Liver (tissue), 9 donors: ENCODE results near the gene ADARB1. TPM values are rescaled to one million over a fixed set of nuclear protein-coding genes. Genes with fewer than 3 reads are reported as not detected.

Experiments
- DNase-seq: peaks from one replicate; pipeline ENCODE4 v3.0.0-alpha.2; 2017; ENCODE audit warnings: low spot score
- H3K27ac ChIP-seq, 2 donors: one replicate each; pipeline ENCODE4 v1.7.0; 2013; ENCODE audit warnings: inconsistent platforms in 2 of 2, low read length in 2 of 2, control low read depth in 1 of 2, low read depth in 1 of 2, mild to moderate bottlenecking in 1 of 2
- H3K27me3 ChIP-seq, 4 donors: one replicate each; pipeline versions ENCODE4 v1.6.1 to v1.7.0; 2013; ENCODE audit warnings: low read length in 3 of 4, inconsistent platforms in 1 of 4, mild to moderate bottlenecking in 1 of 4, moderate library complexity in 1 of 4; ENCODE audit not compliant: control insufficient read depth in 4 of 4, insufficient read depth in 4 of 4
- H3K36me3 ChIP-seq, 4 donors: one replicate each; pipeline versions ENCODE4 v1.6.1 to v1.7.0; 2013; ENCODE audit warnings: low read length in 3 of 4, mild to moderate bottlenecking in 3 of 4, low read depth in 1 of 4, moderate library complexity in 1 of 4; ENCODE audit not compliant: control insufficient read depth in 4 of 4, insufficient read depth in 3 of 4
- H3K4me1 ChIP-seq, 4 donors: one replicate each; pipeline versions ENCODE4 v1.6.1 to v1.7.0; 2013; ENCODE audit warnings: low read length in 3 of 4, mild to moderate bottlenecking in 3 of 4, moderate library complexity in 1 of 4; ENCODE audit not compliant: control insufficient read depth in 4 of 4, insufficient read depth in 4 of 4
- H3K4me3 ChIP-seq, 3 donors: one replicate each; pipeline versions ENCODE4 v1.6.1 to v1.7.0; 2013; ENCODE audit warnings: low read length in 3 of 3, control low read depth in 1 of 3, low read depth in 1 of 3, mild to moderate bottlenecking in 1 of 3
- H3K9ac ChIP-seq, 2 donors: one replicate each; pipeline ENCODE4 v1.7.0; 2013; ENCODE audit warnings: low read length in 2 of 2, mild to moderate bottlenecking in 2 of 2, moderate library complexity in 2 of 2, control low read depth in 1 of 2, low read depth in 1 of 2
- H3K9me3 ChIP-seq, 4 donors: one replicate each; pipeline versions ENCODE4 v1.6.1 to v1.7.0; 2013; ENCODE audit warnings: low read length in 3 of 4; ENCODE audit not compliant: control insufficient read depth in 4 of 4
- ATF3 ChIP-seq: IDR thresholded peaks from 2 replicates; pipeline ENCODE4 v1.6.1; 2016; ENCODE audit warnings: antibody characterized with exemption
- CTCF ChIP-seq: fragments of 150-350 bp; IDR thresholded peaks from 2 replicates; pipeline ENCODE4 v1.5.1; 2017; ENCODE audit warnings: improper control_type of control experiment, low read depth, low read length; ENCODE audit not compliant: missing input control
- EGR1 ChIP-seq, 2 donors: IDR thresholded peaks; 2 replicates each; pipeline ENCODE4 v1.6.1; 2016 to 2018; ENCODE audit warnings: antibody characterized with exemption in 2 of 2, low read depth in 2 of 2
- FOXA1 ChIP-seq: IDR thresholded peaks from 2 replicates; pipeline ENCODE4 v1.6.1; 2016; ENCODE audit warnings: antibody characterized with exemption
- GABPA ChIP-seq, 2 donors: IDR thresholded peaks in 1 of 2; conservative IDR thresholded peaks in 1 of 2; 2 replicates each; pipeline ENCODE4 v1.6.1; 2016; ENCODE audit warnings: antibody characterized with exemption in 2 of 2, mild to moderate bottlenecking in 1 of 2, moderate library complexity in 1 of 2
- HNF4A ChIP-seq, 2 donors: conservative IDR thresholded peaks; 2 replicates each; pipeline ENCODE4 v1.6.1; 2016; ENCODE audit warnings: antibody characterized with exemption in 2 of 2, mild to moderate bottlenecking in 2 of 2
- HNF4G ChIP-seq: IDR thresholded peaks from 2 replicates; pipeline ENCODE4 v1.6.1; 2016; ENCODE audit warnings: antibody characterized with exemption
- JUND ChIP-seq, 2 donors: IDR thresholded peaks; 2 replicates each; pipeline ENCODE4 v1.6.1; 2016; ENCODE audit warnings: antibody characterized with exemption in 2 of 2
- MAX ChIP-seq: IDR thresholded peaks from 2 replicates; pipeline ENCODE4 v1.6.1; 2016; ENCODE audit warnings: antibody characterized with exemption
- NR2F2 ChIP-seq: IDR thresholded peaks from 2 replicates; pipeline ENCODE4 v1.6.1; 2016; ENCODE audit warnings: antibody characterized with exemption
- RAD21 ChIP-seq, 2 donors: IDR thresholded peaks; 2 replicates each; pipeline ENCODE4 v1.6.1; 2016; ENCODE audit warnings: antibody characterized with exemption in 2 of 2, mild to moderate bottlenecking in 2 of 2
- REST ChIP-seq: IDR thresholded peaks from 2 replicates; pipeline ENCODE4 v1.6.1; 2016; ENCODE audit warnings: antibody characterized with exemption, mild to moderate bottlenecking
- RXRA ChIP-seq, 2 donors: IDR thresholded peaks; 2 replicates each; pipeline ENCODE4 v1.6.1; 2017 to 2018; ENCODE audit warnings: antibody characterized with exemption in 2 of 2, mild to moderate bottlenecking in 1 of 2
- SP1 ChIP-seq: IDR thresholded peaks from 2 replicates; pipeline ENCODE4 v1.6.1; 2018; ENCODE audit warnings: antibody characterized with exemption, mild to moderate bottlenecking
- TAF1 ChIP-seq: conservative IDR thresholded peaks from 2 replicates; pipeline ENCODE4 v1.6.1; 2016; ENCODE audit warnings: antibody characterized with exemption, mild to moderate bottlenecking
- YY1 ChIP-seq: IDR thresholded peaks from 2 replicates; pipeline ENCODE4 v1.6.1; 2016; ENCODE audit warnings: antibody characterized with exemption, mild to moderate bottlenecking
- ZBTB33 ChIP-seq: IDR thresholded peaks from 2 replicates; pipeline ENCODE4 v1.6.1; 2016; ENCODE audit warnings: antibody characterized with exemption
- WGBS: extraction: QIAGEN DNeasy Blood & Tissue Kit; methylation state at CpG from one replicate; pipeline ENCODE4 v1.1.7; 2013; 5-methylcytosine and 5-hydroxymethylcytosine counted together
- polyA plus RNA-seq, 2 donors: library from polyadenylated mRNA; stranded (reverse) in 1 of 2; unstranded in 1 of 2; fragments of 200-250 nt in 1 of 2; fragments of >200 nt in 1 of 2; fragmentation: Nextera tagmentation in 1 of 2; extraction: Ambion mirVana in 1 of 2; gene quantifications; one replicate each; pipeline versions ENCODE4 v1.2.1 to v1.2.3, GENCODE V29; 2013 to 2015
- total RNA-seq, 2 donors: library from RNA; depleted of rRNA; stranded (reverse); fragments of >200 nt; gene quantifications; one replicate each; pipeline ENCODE4 v1.2.3, GENCODE V29; 2014
- donor health status: healthy.
- donor health status: healthy.
- donor health status: healthy.
- donor health status: healthy.
- donor health status: healthy.

The ADARB1 gene
- total and polyA plus RNA-seq, 4 donors: 1.6 to 7.8 (median 2.9) TPM

- no peaks in the 10 kb centered on the region for H3K27me3 ChIP-seq
- no peaks in the 10 kb centered on the region for H3K36me3 ChIP-seq
- TF ChIP-seq ATF3 (no peak), YY1 (no peak), HNF4G (no peak), FOXA1 (no peak), NR2F2 (no peak), ZBTB33 (no peak), GABPA (IDR thresholded peaks at IDR 0.05 in 1 of 2, conservative IDR thresholded peaks at IDR 0.05 in 1 of 2) (no peak), RAD21 (IDR thresholded peaks at IDR 0.05) (no peak)
- no peaks in the 10 kb centered on the region for H3K9me3 ChIP-seq
- H3K4me3 ChIP-seq: no peak overlapping the region
- H3K4me1 ChIP-seq: no peaks in the 10 kb centered on the region
- DNase-seq: no peak
- WGBS: 93% methylated on average over 10 of the region's 10 CpGs
- H3K27ac ChIP-seq: no peak overlapping the region
- H3K9ac ChIP-seq: no peak overlapping the region
Measured at GRCh38 chr21:45122432-45123132, 48.2 kb downstream of the ADARB1 start.

- Histone ChIP-seq H3K9me3 (no peaks in the 10 kb centered on the region), H3K9ac (no peak overlapping the region), H3K36me3 (no peaks in the 10 kb centered on the region), H3K27me3 (no peaks in the 10 kb centered on the region), H3K27ac (no peak overlapping the region), H3K4me3 (no peak overlapping the region), H3K4me1 (no peaks in the 10 kb centered on the region)
- no peak for TF ChIP-seq FOXA1
- DNase-seq: no peak
- 89% methylated on average over 6 of the region's 6 CpGs for WGBS
Measured at GRCh38 chr21:45123440-45123839, 49.1 kb downstream of the ADARB1 start.

GRCh38 chr21:45124596-45124995, 50.2 kb downstream of the ADARB1 start:
- H3K4me1 ChIP-seq: no peaks in the 10 kb centered on the region
- no peak for DNase-seq
- 97% methylated on average over 6 of the region's 6 CpGs for WGBS
- no peaks in the 10 kb centered on the region for H3K9me3 ChIP-seq
- H3K9ac ChIP-seq: no peak overlapping the region
- H3K27me3 ChIP-seq: no peaks in the 10 kb centered on the region
- no peak overlapping the region for H3K27ac ChIP-seq
- H3K4me3 ChIP-seq: no peak overlapping the region
- no peaks in the 10 kb centered on the region for H3K36me3 ChIP-seq
- TF ChIP-seq GABPA (IDR thresholded peaks at IDR 0.05 in 1 of 2, conservative IDR thresholded peaks at IDR 0.05 in 1 of 2) (no peak), HNF4A (conservative IDR thresholded peaks at IDR 0.05) (no peak), REST (no peak), CTCF (no peak), NR2F2 (no peak), MAX (no peak), EGR1 (IDR thresholded peaks at IDR 0.05; ENCODE audit: low read depth in 2 of 2) (no peak), ZBTB33 (no peak), RXRA (IDR thresholded peaks at IDR 0.05) (no peak), ATF3 (no peak), SP1 (no peak), FOXA1 (no peak), JUND (IDR thresholded peaks at IDR 0.05) (no peak), HNF4G (no peak), TAF1 (no peak)
